HepG2 (cell line): ENCODE measurements around the gene SH2D1B. TPM values are rescaled to one million over a fixed set of nuclear protein-coding genes. Genes with fewer than 3 reads are reported as not detected.

Source experiments
- ATAC-seq: fragments of 200-7000 bp; cut with Tn5 transposase; 3 replicates; pipeline ENCODE4 v1.9.1; 2020; ENCODE audit warnings: mild to moderate bottlenecking, moderate library complexity
- BruUV-seq: library from RNA; stranded (reverse); fragments of 400-500 nt; replicated peaks from 2 replicates; lab custom pipeline; 2021; lab: Mats Ljungman, UMichigan
- CTCF ChIA-PET: fragments of 300-600 bp; formaldehyde crosslinking; extraction: SDS; loops from one replicate; lab custom pipeline; 2021; ENCODE audit warnings: low total read pairs, inconsistent platforms, low intra/inter-chr PET ratio; lab: Yijun Ruan, JAX
- POLR2A ChIA-PET: fragments of 350-600 bp; sonication (Branson Sonifier 250); formaldehyde crosslinking; loops from one replicate; lab custom pipeline; 2020; ENCODE audit warnings: antibody characterized with exemption, inconsistent platforms; lab: Yijun Ruan, JAX
- DNase-seq: peaks from one replicate; pipeline ENCODE4 v3.0.0-alpha.2; 2015; ENCODE audit warnings: low spot score
- FAIRE-seq: peaks from 3 replicates; lab custom pipeline; 2011; peaks lifted over from hg19 to GRCh38; lab: Jason Lieb, UNC
- H2AFZ ChIP-seq: one replicate; pipeline ENCODE4 v1.6.1; 2011; ENCODE audit warnings: low read length, inconsistent platforms
- H3K27ac ChIP-seq: fragments of 300-600 bp; 3 replicates; pipeline ENCODE4 v1.8.0; 2011; ENCODE audit warnings: mixed run types, mild to moderate bottlenecking, mixed read lengths, low read length, inconsistent platforms; ENCODE audit not compliant: insufficient read depth; ENCODE audit errors: extremely low read length
- H3K27me3 ChIP-seq, 2 experiments: fragments of 200-600 bp in 1 of 2; 2 replicates in 1 of 2; 3 replicates in 1 of 2; pipeline versions ENCODE4 v1.6.0 to v1.8.0; 2011; ENCODE audit warnings: low read length in 2 of 2, mild to moderate bottlenecking in 2 of 2, moderate library complexity in 2 of 2, inconsistent platforms in 1 of 2; ENCODE audit not compliant: insufficient read depth in 2 of 2, control insufficient read depth in 1 of 2
- H3K36me3 ChIP-seq, 2 experiments: fragments of 200-600 bp in 1 of 2; replicated peaks in 1 of 2; 2 replicates in 1 of 2; 3 replicates in 1 of 2; pipeline versions ENCODE4 v1.5.1 to v1.8.0; 2011; ENCODE audit warnings: low read length in 2 of 2, inconsistent platforms in 1 of 2; ENCODE audit not compliant: insufficient read depth in 2 of 2, control insufficient read depth in 1 of 2
- H3K4me1 ChIP-seq: 2 replicates; pipeline ENCODE4 v1.5.1; 2012; ENCODE audit warnings: low read length, inconsistent platforms; ENCODE audit not compliant: insufficient read depth
- H3K4me2 ChIP-seq: 2 replicates; pipeline ENCODE4 v1.6.0; 2011; ENCODE audit warnings: low read depth, low read length, inconsistent platforms
- H3K4me3 ChIP-seq, 3 experiments: fragments of 200-600 bp in 1 of 3; sonication (generic), shearing (Covaris generic) in 1 of 3; replicated peaks in 1 of 3; 2 replicates each; pipeline ENCODE4 v1.5.1; 2011 to 2016; ENCODE audit warnings: low read length in 3 of 3, inconsistent platforms in 2 of 3, low read depth in 2 of 3, mild to moderate bottlenecking in 2 of 3, control low read depth in 1 of 3, mixed read lengths in 1 of 3; ENCODE audit not compliant: insufficient read depth in 1 of 3
- H3K79me2 ChIP-seq: one replicate; pipeline ENCODE4 v1.6.1; 2011; ENCODE audit warnings: low read length, inconsistent platforms; ENCODE audit not compliant: insufficient read depth
- H3K9ac ChIP-seq: 2 replicates; pipeline ENCODE4 v1.6.0; 2011; ENCODE audit warnings: mild to moderate bottlenecking, low read depth, low read length, inconsistent platforms; ENCODE audit not compliant: insufficient read depth
- H3K9me3 ChIP-seq: 2 replicates; pipeline ENCODE4 v1.5.1; 2012; ENCODE audit warnings: mild to moderate bottlenecking, low read length
- H4K20me1 ChIP-seq: 2 replicates; pipeline ENCODE4 v1.6.0; 2011; ENCODE audit warnings: inconsistent platforms, mild to moderate bottlenecking, low read length, moderate library complexity; ENCODE audit not compliant: insufficient read depth
- BORCS8-MEF2B ChIP-seq: sonication (generic); formaldehyde crosslinking; IDR thresholded peaks from 2 replicates; pipeline ENCODE4 v1.8.0; 2022; ENCODE audit warnings: mild to moderate bottlenecking, missing genetic modification reagents
- HCFC1 ChIP-seq: fragments of 150-350 bp; IDR thresholded peaks from 2 replicates; pipeline ENCODE4 v1.6.1; 2014; ENCODE audit warnings: low read depth, low read length
- KLF6 ChIP-seq: IDR thresholded peaks from 2 replicates; pipeline ENCODE4 v1.8.0; 2016; ENCODE audit warnings: missing biosample characterization, missing genetic modification reagents
- TBP ChIP-seq: sonication (generic); formaldehyde crosslinking; IDR thresholded peaks from 2 replicates; pipeline ENCODE4 v1.5.0; 2020; ENCODE audit warnings: missing genetic modification reagents
- ZNF577 ChIP-seq: sonication (generic); formaldehyde crosslinking; IDR thresholded peaks from 2 replicates; pipeline ENCODE4 v1.4.0; 2020; ENCODE audit warnings: mild to moderate bottlenecking, low read depth, missing genetic modification reagents, borderline replicate concordance
- ZNF598 ChIP-seq: sonication (generic); formaldehyde crosslinking; IDR thresholded peaks from 2 replicates; pipeline ENCODE4 v1.5.1; 2020; ENCODE audit warnings: mild to moderate bottlenecking, missing genetic modification reagents, borderline replicate concordance
- WGBS: methylation state at CpG from one replicate; pipeline ENCODE4 v1.1.6; 2017; ENCODE audit warnings: low lambda C conversion rate; 5-methylcytosine and 5-hydroxymethylcytosine counted together
- in situ Hi-C: cut with HindIII; loops from 2 replicates; pipeline ENCODE4 v1.10.0; 2017; ENCODE audit warnings: low pct_unique_long_range_greater_than_20kb; ENCODE audit not compliant: extremely low pct_ligation_motif_present
- intact Hi-C: fragments of 100-400 bp; cut with micrococcal nuclease; formaldehyde crosslinking; loops from one replicate; pipeline ENCODE4 v1.10.0; 2022; ENCODE audit not compliant: unreplicated experiment
- polyA plus RNA-seq, 8 experiments: library from polyadenylated mRNA; depleted of rRNA in 3 of 8; stranded (reverse) in 7 of 8; unstranded in 1 of 8; fragments of >200 nt; fragmentation: Illumina TruSeq in 4 of 8; extraction: Trizol in 4 of 8; gene quantifications; 2 replicates each; pipeline versions ENCODE4 v1.2.1 to v1.2.3, GENCODE V29; 2011 to 2016; ENCODE audit warnings: low read depth in 4 of 8, missing spikeins in 1 of 8, mixed read lengths in 1 of 8; ENCODE audit not compliant: insufficient read depth in 1 of 8
- total RNA-seq, 5 experiments: library from RNA; depleted of rRNA; stranded (reverse); fragments of >200 nt; fragmentation: Illumina TruSeq; extraction: Trizol; gene quantifications; 2 replicates each; pipeline ENCODE4 v1.2.3, GENCODE V29; 2016; ENCODE audit warnings: low read depth in 1 of 5
- TF ChIP-seq, protein P1 (sequence below): IDR thresholded peaks from 2 replicates; pipeline ENCODE4 v1.6.1; 2016; ENCODE audit warnings: mild to moderate bottlenecking

The SH2D1B gene
- total and polyA plus RNA-seq, 2 of the 13 experiments (the other 11 are each of a cell fraction or from before 2014, with no cell fraction given), result not detected

DNA sequence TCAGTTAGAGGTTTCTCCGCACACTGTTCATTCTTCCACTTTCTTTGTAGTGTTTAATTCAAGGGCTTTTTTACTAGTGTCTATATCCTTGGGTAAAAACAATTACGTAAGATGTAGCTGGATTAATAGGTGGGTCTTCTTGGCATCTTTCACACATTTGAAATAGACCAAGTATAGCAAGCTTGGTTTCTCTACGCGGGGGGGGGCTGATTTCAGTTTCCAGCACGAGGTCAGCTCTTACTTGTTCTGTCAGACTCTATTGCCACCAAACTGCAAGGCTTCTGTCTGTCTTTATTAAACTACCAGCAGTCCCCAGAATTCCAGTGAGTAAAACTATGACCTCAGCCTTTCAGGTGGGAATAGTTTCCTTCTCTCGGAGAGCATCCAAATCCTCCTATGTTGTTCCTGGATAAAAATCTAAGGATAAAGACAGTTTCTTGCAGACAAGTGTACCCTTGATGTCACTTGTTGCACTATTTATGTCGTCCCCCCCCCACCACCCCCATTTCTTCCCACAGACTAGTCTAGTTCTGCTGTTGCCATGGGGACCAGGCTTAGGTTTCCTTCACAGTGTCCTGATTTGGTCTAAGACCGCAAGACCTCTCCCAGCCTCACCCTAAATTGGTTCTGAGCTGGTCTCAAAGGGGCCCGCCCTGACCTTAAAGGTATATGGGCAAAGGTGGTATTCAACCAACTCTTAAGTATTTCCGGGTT is 52.3 kb downstream of the SH2D1B start:
- Histone ChIP-seq H3K4me2 (no peak overlapping the region), H4K20me1 (no peaks in the 10 kb centered on the region), H3K36me3 (peaks cover 19 to 70% of the 10 kb centered on the region in 2 experiments), H3K27me3 (no peaks in the 10 kb centered on the region), H3K4me3 (no peak overlapping the region), H3K79me2 (no peaks in the 10 kb centered on the region), H3K9me3 (no peaks in the 10 kb centered on the region), H3K9ac (no peak overlapping the region), H3K27ac (no peak overlapping the region), H3K4me1 (no peaks in the 10 kb centered on the region), H2AFZ (no peak overlapping the region)
- ChIA-PET CTCF (no interaction called here), POLR2A (no interaction called here)
- intact Hi-C loops, result no loop called here
- ATAC-seq (no peak), FAIRE-seq (no peak), DNase-seq (no peak)
- TF ChIP-seq ZNF577 (CRISPR knock-in tag) (no peak), BORCS8-MEF2B (no peak), KLF6 (no peak), HCFC1 (no peak)
- in situ Hi-C loops, result no loop called here
- WGBS, result 81% methylated on average over 10 of the region's 10 CpGs
- BruUV-seq, result no TSS peak

DNA sequence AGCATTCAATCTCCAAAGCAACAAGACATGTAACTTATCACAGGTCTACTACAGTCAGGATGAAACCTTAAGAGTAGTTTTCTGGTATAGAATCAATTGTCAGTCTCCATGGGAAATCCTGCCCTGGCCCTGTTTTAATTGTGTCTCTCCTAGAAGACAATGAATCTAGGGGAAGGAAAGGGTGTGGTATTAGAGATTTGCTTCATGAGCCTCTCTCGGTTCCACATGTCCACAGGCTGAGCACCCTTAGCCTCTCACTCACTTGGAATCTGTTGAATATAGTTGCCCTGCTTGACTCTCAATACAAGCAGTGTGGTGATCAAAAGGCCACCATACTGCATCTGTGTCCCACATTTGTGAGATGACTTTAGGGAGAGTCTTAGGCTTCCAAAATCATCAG is 53.0 kb downstream of the SH2D1B start:
- Histone ChIP-seq H2AFZ (no peak overlapping the region), H3K27me3 (no peaks in the 10 kb centered on the region), H3K4me3 (no peak overlapping the region), H3K9ac (no peak overlapping the region), H3K79me2 (no peaks in the 10 kb centered on the region), H3K36me3 (peaks cover 21 to 71% of the 10 kb centered on the region in 2 experiments), H3K4me1 (no peaks in the 10 kb centered on the region), H4K20me1 (no peaks in the 10 kb centered on the region), H3K27ac (no peak overlapping the region), H3K9me3 (no peaks in the 10 kb centered on the region), H3K4me2 (no peak overlapping the region)
- no peak for FAIRE-seq
- CTCF ChIA-PET, result no interaction called here
- POLR2A ChIA-PET, result no interaction called here
- TF ChIP-seq ZNF598 (CRISPR knock-in tag) (no peak), TBP (no peak)
- TF ChIP-seq, protein P1, sequence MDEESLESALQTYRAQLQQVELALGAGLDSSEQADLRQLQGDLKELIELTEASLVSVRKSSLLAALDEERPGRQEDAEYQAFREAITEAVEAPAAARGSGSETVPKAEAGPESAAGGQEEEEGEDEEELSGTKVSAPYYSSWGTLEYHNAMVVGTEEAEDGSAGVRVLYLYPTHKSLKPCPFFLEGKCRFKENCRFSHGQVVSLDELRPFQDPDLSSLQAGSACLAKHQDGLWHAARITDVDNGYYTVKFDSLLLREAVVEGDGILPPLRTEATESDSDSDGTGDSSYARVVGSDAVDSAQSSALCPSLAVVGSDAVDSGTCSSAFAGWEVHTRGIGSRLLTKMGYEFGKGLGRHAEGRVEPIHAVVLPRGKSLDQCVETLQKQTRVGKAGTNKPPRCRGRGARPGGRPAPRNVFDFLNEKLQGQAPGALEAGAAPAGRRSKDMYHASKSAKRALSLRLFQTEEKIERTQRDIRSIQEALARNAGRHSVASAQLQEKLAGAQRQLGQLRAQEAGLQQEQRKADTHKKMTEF, result no peak
- in situ Hi-C loops, result no loop called here
- WGBS, result 90% methylated on average over 1 of the region's 1 CpG
- no TSS peak for BruUV-seq
- DNase-seq, result no peak
- no peak for ATAC-seq
- intact Hi-C loops, result no loop called here
